Ectodermal cell (in vitro differentiated cells): ENCODE results near the gene SLC2A1.

Experiments
- H3K27ac ChIP-seq: 2 replicates; pipeline ENCODE4 v1.7.0; 2013; ENCODE audit warnings: mild to moderate bottlenecking, low read depth, low read length; ENCODE audit not compliant: insufficient read depth, poor library complexity, severe bottlenecking
- H3K27me3 ChIP-seq: 2 replicates; pipeline ENCODE4 v1.7.0; 2013; ENCODE audit warnings: mild to moderate bottlenecking, low read length; ENCODE audit not compliant: insufficient read depth, control insufficient read depth, poor library complexity, severe bottlenecking
- H3K36me3 ChIP-seq: one replicate; pipeline ENCODE4 v1.7.0; 2013; ENCODE audit warnings: low read length; ENCODE audit not compliant: control insufficient read depth, insufficient read depth
- H3K4me1 ChIP-seq: one replicate; pipeline ENCODE4 v1.7.0; 2013; ENCODE audit warnings: low read length; ENCODE audit not compliant: control insufficient read depth, insufficient read depth
- H3K4me3 ChIP-seq: 2 replicates; pipeline ENCODE4 v1.7.0; 2013; ENCODE audit warnings: low read depth, low read length, control low read depth; ENCODE audit not compliant: insufficient read depth
- H3K9me3 ChIP-seq: 2 replicates; pipeline ENCODE4 v1.7.0; 2013; ENCODE audit warnings: mild to moderate bottlenecking, low read length, moderate library complexity; ENCODE audit not compliant: control insufficient read depth
- WGBS, 2 experiments: methylation state at CpG; one replicate each; pipeline ENCODE4 v1.1.7; 2013; ENCODE audit warnings: missing lambda C conversion rate in 2 of 2; 5-methylcytosine and 5-hydroxymethylcytosine counted together

SLC2A1 gene

GRCh38 chr1:42979896-42980800, 21.5 kb upstream of the SLC2A1 start:
- no peaks in the 10 kb centered on the region for H3K9me3 ChIP-seq
- H3K27ac ChIP-seq, result no peak overlapping the region

DNA sequence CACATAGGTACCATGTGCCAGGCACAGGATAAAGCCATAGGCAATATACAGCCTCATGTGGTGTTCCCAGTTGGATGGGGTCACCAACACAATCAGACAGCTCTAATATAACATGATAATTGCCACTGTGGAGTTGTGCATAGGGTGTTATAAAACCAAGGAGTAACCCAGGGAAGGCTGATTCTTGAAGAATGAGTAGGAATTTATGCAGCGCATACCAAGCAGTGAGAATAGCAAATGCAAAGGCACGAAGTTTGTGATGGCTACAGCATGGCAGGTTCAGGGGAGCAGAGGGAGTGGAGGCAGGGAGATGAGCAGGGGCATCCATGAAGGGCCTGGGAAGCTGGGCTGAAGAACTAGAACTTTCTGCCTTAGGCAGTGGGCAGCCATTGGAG, 20.4 kb upstream of the SLC2A1 start:
- H3K27me3 ChIP-seq, result no peaks in the 10 kb centered on the region
- H3K27ac ChIP-seq, result no peak overlapping the region
- H3K4me1 ChIP-seq, result peaks cover 11% of the 10 kb centered on the region
- peaks cover 8% of the 10 kb centered on the region for H3K36me3 ChIP-seq
- H3K4me3 ChIP-seq, result no peak overlapping the region
- WGBS, 2 experiments, result 86 to 87% methylated on average over 2 of the region's 2 CpGs
- no peaks in the 10 kb centered on the region for H3K9me3 ChIP-seq

More at GRCh38 chr1:42979896-42980800, 21.5 kb upstream of the SLC2A1 start:
- H3K4me3 ChIP-seq, result no peak overlapping the region
- peaks cover under 1% of the 10 kb centered on the region for H3K36me3 ChIP-seq
- H3K4me1 ChIP-seq, result peaks cover 11% of the 10 kb centered on the region
- H3K27me3 ChIP-seq, result no peaks in the 10 kb centered on the region
- 94% methylated on average over 9 of the region's 9 CpGs for WGBS, 2 experiments

DNA sequence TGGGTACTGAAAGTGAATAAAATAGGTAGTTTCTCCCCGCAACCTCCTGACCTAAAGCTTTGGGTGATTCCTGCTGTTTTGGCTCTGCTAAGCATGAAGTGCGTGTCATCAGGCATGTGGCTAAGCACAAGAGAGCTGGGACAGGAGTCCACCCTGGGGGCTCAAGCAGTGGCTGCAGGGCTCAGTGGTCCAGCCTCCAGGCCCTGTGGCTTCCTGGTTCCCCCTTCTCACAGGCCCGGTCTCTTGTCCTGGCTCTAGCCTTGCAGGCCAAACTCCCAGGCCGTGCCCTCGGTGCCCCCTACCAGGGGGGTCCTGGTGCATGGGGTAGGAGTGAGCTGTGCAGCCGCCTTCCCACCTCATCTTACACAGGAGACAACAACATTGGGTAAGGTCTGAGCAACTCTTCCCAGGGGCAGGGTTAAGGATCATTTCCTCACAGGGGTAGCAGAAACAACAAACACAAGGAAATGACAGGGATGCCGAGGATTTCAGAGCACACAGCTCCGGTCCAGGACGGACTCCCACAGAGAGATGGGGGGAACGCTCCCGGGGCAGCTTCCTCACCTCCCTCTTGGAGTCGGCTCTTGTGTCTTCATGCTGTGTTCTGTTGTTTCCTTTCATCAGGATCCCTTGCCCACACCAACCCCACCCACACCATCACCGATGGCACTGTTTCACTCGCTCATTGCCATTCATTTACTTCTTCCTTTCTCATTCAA, 19.8 kb upstream of the SLC2A1 start:
- Histone ChIP-seq H3K27ac (no peak overlapping the region), H3K27me3 (no peaks in the 10 kb centered on the region), H3K36me3 (peaks cover 9% of the 10 kb centered on the region), H3K4me3 (no peak overlapping the region), H3K4me1 (peaks cover 11% of the 10 kb centered on the region), H3K9me3 (no peaks in the 10 kb centered on the region)
- 49 to 54% methylated on average over 14 of the region's 14 CpGs for WGBS, 2 experiments

GRCh38 chr1:42977653-42978052, 19.0 kb upstream of the SLC2A1 start:
- 85 to 95% methylated on average over 1 of the region's 1 CpG for WGBS, 2 experiments
- peaks cover 9% of the 10 kb centered on the region for H3K36me3 ChIP-seq
- H3K4me3 ChIP-seq, result no peak overlapping the region
- no peaks in the 10 kb centered on the region for H3K9me3 ChIP-seq
- H3K27ac ChIP-seq, result no peak overlapping the region
- H3K27me3 ChIP-seq, result no peaks in the 10 kb centered on the region
- peaks cover 11% of the 10 kb centered on the region for H3K4me1 ChIP-seq

DNA sequence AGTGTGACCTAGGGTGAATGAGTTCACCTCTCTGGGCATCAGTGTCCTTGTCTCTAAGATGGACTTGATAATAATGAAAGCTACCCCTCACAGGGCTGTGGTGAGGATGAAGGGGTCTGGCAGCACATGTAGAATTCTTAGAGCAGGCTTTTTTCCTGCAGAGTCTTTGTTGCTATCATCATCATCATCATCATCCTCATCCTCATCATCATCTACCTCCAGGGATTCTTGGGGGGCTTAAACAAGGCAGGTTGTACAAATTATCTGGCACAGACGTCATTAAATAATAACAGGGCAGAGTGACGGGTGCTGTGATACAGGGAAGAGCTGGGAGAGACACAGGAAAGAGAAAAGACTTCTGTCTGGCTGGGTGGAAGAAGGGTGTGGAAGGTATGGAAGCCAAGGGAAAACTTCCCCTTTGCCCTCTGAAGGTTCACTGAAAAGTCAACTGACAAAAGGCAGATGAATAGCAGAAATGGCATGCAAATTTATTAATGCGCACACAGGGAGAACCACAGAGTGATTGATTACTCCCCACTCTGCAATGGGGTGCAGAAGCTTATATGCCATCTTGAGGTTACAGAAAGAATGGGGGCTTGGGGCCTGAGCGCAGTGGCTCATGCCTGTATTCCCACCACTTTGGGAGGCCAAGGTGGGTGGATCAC, 17.0 kb upstream of the SLC2A1 start:
- no peaks in the 10 kb centered on the region for H3K9me3 ChIP-seq
- H3K27ac ChIP-seq, result no peak overlapping the region
- no peak overlapping the region for H3K4me3 ChIP-seq
- WGBS, 2 experiments, result 94 to 95% methylated on average over 4 of the region's 4 CpGs
- peaks cover 11% of the 10 kb centered on the region for H3K4me1 ChIP-seq
- peaks cover 9% of the 10 kb centered on the region for H3K36me3 ChIP-seq
- no peaks in the 10 kb centered on the region for H3K27me3 ChIP-seq

GRCh38 chr1:42974767-42975437, 16.2 kb upstream of the SLC2A1 start:
- no peak overlapping the region for H3K27ac ChIP-seq
- no peaks in the 10 kb centered on the region for H3K9me3 ChIP-seq
- H3K4me3 ChIP-seq, result no peak overlapping the region
- H3K27me3 ChIP-seq, result no peaks in the 10 kb centered on the region
- peaks cover 11% of the 10 kb centered on the region for H3K4me1 ChIP-seq
- H3K36me3 ChIP-seq, result peaks cover 9% of the 10 kb centered on the region
- WGBS, 2 experiments, result 93% methylated on average over 3 of the region's 3 CpGs

DNA sequence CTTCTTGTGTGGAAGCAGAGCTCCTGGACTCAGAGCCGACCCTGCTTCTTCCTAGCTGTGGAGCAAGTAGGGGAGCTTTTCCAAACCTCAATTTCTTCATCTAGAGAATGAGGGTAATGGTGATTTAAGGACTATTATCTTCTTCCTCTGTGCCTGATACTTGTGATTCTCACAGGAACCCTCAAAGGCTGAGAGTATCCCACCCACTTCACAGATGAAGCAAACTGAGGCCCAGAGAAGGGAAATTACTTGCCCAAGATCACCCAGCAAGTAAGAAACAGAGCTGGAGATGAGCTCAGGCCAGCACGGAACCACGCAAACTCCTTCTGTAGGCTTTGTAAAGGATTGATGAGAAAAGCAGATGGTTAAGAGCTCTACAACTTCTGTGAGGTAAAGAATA, 15.1 kb upstream of the SLC2A1 start:
- Histone ChIP-seq H3K4me1 (peaks cover 9% of the 10 kb centered on the region), H3K27me3 (no peaks in the 10 kb centered on the region), H3K4me3 (no peak overlapping the region), H3K9me3 (no peaks in the 10 kb centered on the region), H3K36me3 (peaks cover 9% of the 10 kb centered on the region), H3K27ac (no peak overlapping the region)
- 92 to 96% methylated on average over 3 of the region's 3 CpGs for WGBS, 2 experiments

DNA sequence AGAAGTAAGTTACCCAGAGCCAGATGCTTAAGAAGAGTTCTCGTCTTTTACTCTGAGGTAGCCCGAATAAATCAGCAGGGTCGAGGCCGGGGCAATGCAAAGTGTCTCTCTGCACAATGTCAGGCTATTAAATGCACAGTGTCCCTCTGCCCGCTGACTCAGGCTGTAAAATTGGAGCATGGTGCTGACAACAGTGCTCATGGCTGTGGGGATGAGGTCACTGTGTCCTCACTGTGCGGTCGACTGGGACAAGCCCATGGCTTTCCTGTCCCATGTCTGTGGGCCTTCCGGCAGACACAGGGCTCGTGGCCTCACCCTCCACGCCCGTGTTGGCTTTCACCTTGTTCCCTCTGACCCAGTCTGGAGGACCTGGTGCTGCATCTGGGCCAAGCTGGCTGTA, 14.6 kb upstream of the SLC2A1 start:
- H3K27ac ChIP-seq, result no peak overlapping the region
- WGBS, 2 experiments, result 94 to 95% methylated on average over 11 of the region's 11 CpGs
- peaks cover 4% of the 10 kb centered on the region for H3K4me1 ChIP-seq
- H3K27me3 ChIP-seq, result no peaks in the 10 kb centered on the region
- peaks cover 9% of the 10 kb centered on the region for H3K36me3 ChIP-seq
- no peaks in the 10 kb centered on the region for H3K9me3 ChIP-seq
- no peak overlapping the region for H3K4me3 ChIP-seq

DNA sequence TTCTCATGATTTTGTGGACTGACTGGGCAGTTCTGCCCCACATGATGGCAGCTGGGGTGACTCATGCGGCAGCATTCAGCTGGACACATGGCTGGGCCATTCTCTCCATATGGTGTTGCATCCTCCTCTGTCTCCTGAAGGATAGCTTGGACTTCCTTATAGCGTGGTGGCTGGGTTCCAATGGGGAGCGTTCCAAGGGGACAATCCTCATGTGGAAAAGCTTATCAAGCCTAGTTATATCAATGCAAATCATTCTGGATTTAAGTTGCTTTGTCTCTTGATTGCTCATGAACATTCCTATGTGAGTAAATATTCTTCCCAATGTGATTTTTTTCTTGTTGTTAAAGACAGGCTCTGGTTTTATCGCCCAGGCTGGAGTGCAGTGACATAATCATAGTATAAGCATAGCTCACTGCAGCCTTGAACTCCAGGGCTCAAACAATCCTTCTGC, 13.2 kb upstream of the SLC2A1 start:
- Histone ChIP-seq H3K4me1 (no peaks in the 10 kb centered on the region), H3K27me3 (no peaks in the 10 kb centered on the region), H3K27ac (no peak overlapping the region), H3K9me3 (no peaks in the 10 kb centered on the region), H3K36me3 (peaks cover 9% of the 10 kb centered on the region), H3K4me3 (no peak overlapping the region)
- 95 to 98% methylated on average over 4 of the region's 4 CpGs for WGBS, 2 experiments
